Upper lobe of right lung (tissue), 1 donor: ENCODE measurements around the gene SETD1A. TPM values are rescaled to one million over a fixed set of nuclear protein-coding genes. Genes with fewer than 3 reads are reported as not detected.

ENCODE experiments used
- ATAC-seq: fragments of 200-7000 bp; cut with Tn5 transposase; one replicate; pipeline ENCODE4 v1.9.1; 2020; ENCODE audit warnings: mild to moderate bottlenecking, moderate library complexity
- DNase-seq: peaks from one replicate; pipeline ENCODE4 v3.0.0-alpha.2; 2020
- H3K27ac ChIP-seq: fragments of 200-600 bp; one replicate; pipeline ENCODE4 v1.8.0; 2022
- H3K27me3 ChIP-seq: fragments of 200-600 bp; one replicate; pipeline ENCODE4 v1.8.0; 2022; ENCODE audit warnings: mild to moderate bottlenecking
- H3K36me3 ChIP-seq: fragments of 200-600 bp; one replicate; pipeline ENCODE4 v1.8.0; 2022
- H3K4me1 ChIP-seq: fragments of 200-600 bp; one replicate; pipeline ENCODE4 v1.8.0; 2022
- H3K4me3 ChIP-seq: fragments of 200-600 bp; one replicate; pipeline ENCODE4 v1.8.0; 2022; ENCODE audit warnings: mild to moderate bottlenecking
- H3K9me3 ChIP-seq: fragments of 200-600 bp; one replicate; pipeline ENCODE4 v1.8.0; 2022
- CTCF ChIP-seq: fragments of 200-600 bp; IDR thresholded peaks from one replicate; pipeline ENCODE4 v1.8.0; 2022; ENCODE audit warnings: antibody characterized with exemption
- intact Hi-C: fragments of 100-400 bp; cut with DNase I; formaldehyde crosslinking; loops from one replicate; pipeline ENCODE4 v1.11.0; 2022
- total RNA-seq: library from RNA; stranded (reverse); fragmentation: NEBNext Ultra II Directional; extraction: Animal tissue kit (Norgen Biotek cat#: 25700); gene quantifications from one replicate; pipeline ENCODE4 v1.2.1, GENCODE V29; 2021
- donor health status: DM: no; HTN: yes; CAD: no; lungs with severe emphysema.

SETD1A gene
- total RNA-seq, 1 donor from 2014 or later = 18.6 TPM

GRCh38 chr16:31002250-31002700 is 44.7 kb downstream of the SETD1A start:
- Histone ChIP-seq H3K9me3 (no peaks in the 10 kb centered on the region), H3K27ac (no peak overlapping the region), H3K36me3 (no peaks in the 10 kb centered on the region), H3K27me3 (peaks cover under 1% of the 10 kb centered on the region), H3K4me3 (no peak overlapping the region), H3K4me1 (peaks cover 6% of the 10 kb centered on the region)
- no peak for TF ChIP-seq CTCF
- ATAC-seq = no peak
- DNase-seq = no peak
- intact Hi-C loops = no loop called here

- Histone ChIP-seq H3K4me1 (no peaks in the 10 kb centered on the region), H3K9me3 (no peaks in the 10 kb centered on the region), H3K36me3 (no peaks in the 10 kb centered on the region), H3K27me3 (peaks cover 7% of the 10 kb centered on the region), H3K4me3 (no peak overlapping the region), H3K27ac (no peak overlapping the region)
- no peak for TF ChIP-seq CTCF
- DNase-seq = no peak
- intact Hi-C loops = no loop called here
- no peak for ATAC-seq
These were observed 45.3 kb downstream of the SETD1A start for GRCh38 chr16:31002862-31003341.

GRCh38 chr16:31003744-31004143 is 46.2 kb downstream of the SETD1A start:
- no peaks in the 10 kb centered on the region for H3K4me1 ChIP-seq
- intact Hi-C loops = no loop called here
- no peaks in the 10 kb centered on the region for H3K36me3 ChIP-seq
- H3K27ac ChIP-seq = no peak overlapping the region
- no peak for DNase-seq
- no peak for TF ChIP-seq CTCF
- peaks cover 11% of the 10 kb centered on the region for H3K27me3 ChIP-seq
- no peak overlapping the region for H3K4me3 ChIP-seq
- no peak for ATAC-seq
- H3K9me3 ChIP-seq = no peaks in the 10 kb centered on the region

GRCh38 chr16:31004658-31005057 is 47.1 kb downstream of the SETD1A start:
- no peak overlapping the region for H3K4me3 ChIP-seq
- intact Hi-C loops = no loop called here
- H3K9me3 ChIP-seq = no peaks in the 10 kb centered on the region
- DNase-seq = no peak
- H3K36me3 ChIP-seq = no peaks in the 10 kb centered on the region
- TF ChIP-seq CTCF = no peak
- H3K27ac ChIP-seq = no peak overlapping the region
- no peaks in the 10 kb centered on the region for H3K4me1 ChIP-seq
- no peak for ATAC-seq
- H3K27me3 ChIP-seq = peaks cover 20% of the 10 kb centered on the region

- no peak overlapping the region for H3K27ac ChIP-seq
- no peaks in the 10 kb centered on the region for H3K4me1 ChIP-seq
- ATAC-seq = no peak
- H3K9me3 ChIP-seq = no peaks in the 10 kb centered on the region
- peaks cover 24% of the 10 kb centered on the region for H3K27me3 ChIP-seq
- TF ChIP-seq CTCF = no peak
- H3K36me3 ChIP-seq = no peaks in the 10 kb centered on the region
- no peak overlapping the region for H3K4me3 ChIP-seq
- intact Hi-C loops = no loop called here
- DNase-seq = no peak
These were observed 48.0 kb downstream of the SETD1A start for GRCh38 chr16:31005350-31006085.
